Body of pancreas (tissue), 4 donors: Measurements from ENCODE around the gene OR1I1. TPM values are rescaled to one million over a fixed set of nuclear protein-coding genes. Genes with fewer than 3 reads are reported as not detected.
A peak's percentile ranks its signal among the peaks of the same experiment; 100 is the strongest.

Source experiments
- ATAC-seq: fragments of 150-250 bp; one replicate; pipeline ENCODE4 v1.9.1; 2016
- DNase-seq, 4 donors: peaks; one replicate each; pipeline ENCODE4 v3.0.0-alpha.2; 2019
- H3K27ac ChIP-seq, 4 donors: fragments of 200-600 bp; sonication (generic); 1 replicate in 3 of 4; 2 replicates in 1 of 4; pipeline versions ENCODE4 v1.5.1 to v1.6.1; 2016 to 2019; ENCODE audit warnings: mild to moderate bottlenecking in 1 of 4, mixed read lengths in 1 of 4, moderate library complexity in 1 of 4
- H3K27me3 ChIP-seq, 2 donors: fragments of 200-600 bp; sonication (generic); one replicate each; pipeline ENCODE4 v1.6.0; 2016; ENCODE audit warnings: mild to moderate bottlenecking in 1 of 2
- H3K36me3 ChIP-seq, 2 donors: fragments of 200-600 bp; sonication (generic); replicated peaks in 1 of 2; 2 replicates each; pipeline ENCODE4 v1.5.1; 2016; ENCODE audit warnings: low read depth in 2 of 2; ENCODE audit not compliant: insufficient read depth in 1 of 2
- H3K4me1 ChIP-seq: fragments of 200-600 bp; sonication (generic); one replicate; pipeline ENCODE4 v1.6.0; 2016
- H3K4me3 ChIP-seq, 2 donors: fragments of 200-600 bp; sonication (generic); 1 replicate in 1 of 2; 2 replicates in 1 of 2; pipeline ENCODE4 v1.5.1; 2016 to 2019
- H3K9me3 ChIP-seq, 3 donors: fragments of 200-600 bp; sonication (generic); 1 replicate in 2 of 3; 2 replicates in 1 of 3; pipeline ENCODE4 v1.5.1; 2016
- POLR2A ChIP-seq, 3 donors: fragments of 450-650 bp; IDR thresholded peaks; one replicate each; pipeline ENCODE4 v1.6.1; 2016; ENCODE audit warnings: antibody characterized with exemption in 3 of 3, mild to moderate bottlenecking in 2 of 3
- WGBS, 2 donors: methylation state at CpG; one replicate each; pipeline ENCODE4 v1.1.5; 2017; 5-methylcytosine and 5-hydroxymethylcytosine counted together
- intact Hi-C: fragments of 100-400 bp; cut with DNase I; formaldehyde crosslinking; loops from one replicate; pipeline ENCODE4 v1.15.1; 2023
- total RNA-seq, 2 donors: library from RNA; depleted of rRNA; stranded (reverse); fragments of >200 nt; gene quantifications; one replicate each; pipeline ENCODE4 v1.1.0, GENCODE V29; 2016
- TF ChIP-seq, protein P1 (sequence below), 7 experiments: fragments of 450-650 bp in 4 of 7; fragments of 200-600 bp in 3 of 7; sonication (generic) in 3 of 7; IDR thresholded peaks; one replicate each; pipeline ENCODE4 v1.5.1; 2016 to 2019; ENCODE audit warnings: antibody characterized with exemption in 7 of 7

OR1I1 gene
- total RNA-seq, 2 donors from 2014 or later: not detected

DNA sequence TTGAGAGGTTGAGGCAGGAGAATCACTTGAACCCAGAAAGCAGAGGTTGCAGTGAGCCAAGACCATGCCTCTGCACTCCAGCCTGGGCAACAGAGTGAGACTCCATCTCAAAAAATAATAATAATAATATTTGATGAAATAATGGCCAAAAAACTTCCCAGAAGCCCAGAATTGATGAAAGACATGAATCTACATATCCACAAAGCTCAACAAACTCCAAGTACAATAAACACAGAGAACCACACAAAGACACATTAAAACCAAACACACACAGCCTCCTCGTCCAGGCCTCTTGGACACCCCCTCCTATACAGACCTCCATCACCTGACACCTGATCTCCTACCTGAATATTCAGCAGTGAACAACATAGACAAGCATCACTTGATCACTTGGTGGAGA, 22.0 kb downstream of the OR1I1 start:
- Histone ChIP-seq H3K27me3 (no peaks in the 10 kb centered on the region), H3K36me3 (no peaks in the 10 kb centered on the region), H3K9me3 (peaks cover 0 to 4% (median 0%) of the 10 kb centered on the region in 3 donors), H3K4me1 (peaks cover 4% of the 10 kb centered on the region), H3K4me3 (no peak overlapping the region), H3K27ac (no peak overlapping the region)
- TF ChIP-seq, protein P1, sequence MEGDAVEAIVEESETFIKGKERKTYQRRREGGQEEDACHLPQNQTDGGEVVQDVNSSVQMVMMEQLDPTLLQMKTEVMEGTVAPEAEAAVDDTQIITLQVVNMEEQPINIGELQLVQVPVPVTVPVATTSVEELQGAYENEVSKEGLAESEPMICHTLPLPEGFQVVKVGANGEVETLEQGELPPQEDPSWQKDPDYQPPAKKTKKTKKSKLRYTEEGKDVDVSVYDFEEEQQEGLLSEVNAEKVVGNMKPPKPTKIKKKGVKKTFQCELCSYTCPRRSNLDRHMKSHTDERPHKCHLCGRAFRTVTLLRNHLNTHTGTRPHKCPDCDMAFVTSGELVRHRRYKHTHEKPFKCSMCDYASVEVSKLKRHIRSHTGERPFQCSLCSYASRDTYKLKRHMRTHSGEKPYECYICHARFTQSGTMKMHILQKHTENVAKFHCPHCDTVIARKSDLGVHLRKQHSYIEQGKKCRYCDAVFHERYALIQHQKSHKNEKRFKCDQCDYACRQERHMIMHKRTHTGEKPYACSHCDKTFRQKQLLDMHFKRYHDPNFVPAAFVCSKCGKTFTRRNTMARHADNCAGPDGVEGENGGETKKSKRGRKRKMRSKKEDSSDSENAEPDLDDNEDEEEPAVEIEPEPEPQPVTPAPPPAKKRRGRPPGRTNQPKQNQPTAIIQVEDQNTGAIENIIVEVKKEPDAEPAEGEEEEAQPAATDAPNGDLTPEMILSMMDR (IDR thresholded peaks at IDR 0.05): no peak
- 88 to 100% methylated on average over 1 of the region's 1 CpG for WGBS, 2 donors
- DNase-seq (no peak), ATAC-seq (no peak)
- intact Hi-C loops: no loop called here

DNA sequence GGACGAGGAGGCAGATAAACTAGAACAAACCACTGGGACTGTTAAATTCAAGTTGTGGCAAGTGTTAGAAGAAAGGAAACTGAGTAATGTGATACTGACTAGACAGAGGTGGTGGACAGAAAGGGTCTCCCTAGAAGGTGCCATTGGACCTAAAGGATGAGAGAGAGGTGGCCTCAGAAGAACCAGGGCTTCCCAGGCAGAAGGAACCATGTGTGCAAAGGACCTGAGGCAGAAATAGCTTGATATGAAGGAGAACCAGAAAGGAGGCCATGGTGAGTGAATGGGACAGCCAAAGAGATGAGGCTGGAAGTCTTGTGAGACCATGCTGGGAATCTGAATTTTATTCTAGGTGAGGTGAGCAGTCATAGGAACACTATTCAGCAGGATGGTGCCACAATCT, 22.4 kb downstream of the OR1I1 start:
- H3K4me3 ChIP-seq: no peak overlapping the region
- 50 to 87% methylated on average over 1 of the region's 1 CpG for WGBS, 2 donors
- intact Hi-C loops: no loop called here
- H3K9me3 ChIP-seq: peaks cover 0 to 4% (median 0%) of the 10 kb centered on the region in 3 donors
- H3K4me1 ChIP-seq: peaks cover 4% of the 10 kb centered on the region
- no peaks in the 10 kb centered on the region for H3K36me3 ChIP-seq
- DNase-seq (no peak), ATAC-seq (no peak)
- H3K27me3 ChIP-seq: no peaks in the 10 kb centered on the region
- TF ChIP-seq, protein P1 (IDR thresholded peaks at IDR 0.05): no peak
- no peak for TF ChIP-seq POLR2A (IDR thresholded peaks at IDR 0.05)
- no peak overlapping the region for H3K27ac ChIP-seq

DNA sequence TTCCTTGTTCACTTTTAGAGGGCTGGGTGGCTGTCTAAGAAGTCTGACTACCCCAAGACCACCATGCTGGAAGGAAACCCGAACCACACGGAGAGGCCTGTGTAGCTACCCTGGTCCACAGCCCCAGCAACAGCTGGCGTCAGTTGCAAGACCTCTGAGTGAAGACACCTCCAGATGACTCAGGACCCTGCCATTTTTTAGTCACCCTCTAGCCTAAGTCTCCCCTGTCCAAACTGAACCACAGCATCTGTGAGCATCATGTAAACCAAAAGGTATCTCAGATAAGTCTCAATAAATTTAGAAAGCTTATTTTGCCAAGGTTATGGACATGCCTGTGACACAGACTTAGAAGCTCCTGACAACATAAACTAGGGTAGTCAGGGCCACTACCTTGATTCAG, 23.0 kb downstream of the OR1I1 start:
- H3K4me3 ChIP-seq: no peak overlapping the region
- intact Hi-C loops: no loop called here
- WGBS, 2 donors: 89 to 90% methylated on average over 3 of the region's 3 CpGs

DNA sequence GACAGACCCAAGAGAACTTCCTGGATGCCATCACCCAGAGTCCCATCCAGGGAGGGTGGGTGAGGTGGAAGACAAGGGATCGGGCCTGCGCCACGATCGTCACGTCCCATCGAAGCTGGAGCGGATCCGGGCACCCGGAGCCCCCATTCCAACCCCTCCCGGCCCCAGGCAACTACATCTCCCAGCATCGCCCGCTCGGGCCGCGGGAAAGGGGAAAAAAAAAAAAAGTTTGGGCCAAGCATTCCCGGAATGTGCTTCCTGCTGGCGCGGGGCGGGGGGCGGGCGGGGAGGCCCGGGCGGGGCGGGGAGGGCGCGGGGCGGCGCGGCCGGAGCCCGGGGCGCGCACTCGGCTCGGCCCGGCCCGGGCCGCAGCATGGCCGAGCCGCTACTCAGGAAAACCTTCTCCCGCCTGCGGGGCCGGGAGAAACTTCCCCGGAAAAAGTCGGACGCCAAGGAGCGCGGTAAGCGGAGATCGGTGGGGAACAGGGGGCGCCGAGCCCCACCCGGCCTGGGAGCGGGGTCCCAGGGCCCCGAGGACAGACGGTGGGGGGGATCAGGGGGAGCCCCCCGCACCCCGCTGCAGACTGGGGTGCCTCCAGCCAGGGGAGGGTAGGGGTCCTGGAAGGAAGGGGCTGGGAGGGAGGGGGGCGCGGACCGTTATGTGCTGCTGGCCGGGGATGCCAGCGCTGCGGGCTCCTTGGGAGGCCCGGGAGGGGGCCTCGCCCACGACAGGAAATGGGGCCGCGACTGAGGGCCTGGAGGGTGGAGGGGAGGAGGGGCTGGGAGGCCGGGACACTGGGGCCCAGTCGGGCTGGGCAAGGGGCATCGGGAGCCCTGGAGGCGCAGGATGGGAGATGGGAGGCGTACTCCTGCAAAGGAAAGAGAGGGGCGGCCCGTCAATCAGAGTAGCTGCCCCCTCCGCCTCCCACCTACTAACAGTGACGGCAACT, 25.3 kb downstream of the OR1I1 start, which contains the start of gene SYDE1:
SYDE1 (plus strand) TSS at position 341 of the 950 bp plus-strand sequence; CDS start at position 374, 33 bp downstream.
- H3K4me3 ChIP-seq: peak within 1 kb of the TSS; percentile 5 to 48
- H3K27ac ChIP-seq: peak within 1 kb of the TSS; percentile 36 to 86 (median 78)
- 8 to 24% methylated on average over 18 to 32 of the region's 78 CpGs for WGBS, 2 donors
- peaks cover 0 to 4% (median 0%) of the 10 kb centered on the region in 3 donors for H3K9me3 ChIP-seq
- peak; percentile 75 for ATAC-seq
- DNase-seq: peak in 3 of 4 donors; percentile 32 to 41 (median 32)
- TF ChIP-seq, protein P1 (IDR thresholded peaks at IDR 0.05): no peak
- peak; percentile 38 to 63 (median 59) for TF ChIP-seq POLR2A (IDR thresholded peaks at IDR 0.05)
- H3K27me3 ChIP-seq: no peaks in the 10 kb centered on the region
- H3K4me1 ChIP-seq: peaks cover 4% of the 10 kb centered on the region
- no peaks in the 10 kb centered on the region for H3K36me3 ChIP-seq
- intact Hi-C loops: no loop called here

More for the DNA sequence above, 23.0 kb downstream of the OR1I1 start:
- ATAC-seq: no peak
- H3K9me3 ChIP-seq: peaks cover 0 to 4% (median 0%) of the 10 kb centered on the region in 3 donors
- no peak for TF ChIP-seq POLR2A (IDR thresholded peaks at IDR 0.05)
- TF ChIP-seq, protein P1 (IDR thresholded peaks at IDR 0.05): no peak
- H3K4me1 ChIP-seq: peaks cover 4% of the 10 kb centered on the region
- H3K27ac ChIP-seq: no peak overlapping the region
- H3K27me3 ChIP-seq: no peaks in the 10 kb centered on the region
- no peaks in the 10 kb centered on the region for H3K36me3 ChIP-seq
- no peak for DNase-seq
